ENCODE measurements around the gene IFITM10. TPM values are rescaled to one million over a fixed set of nuclear protein-coding genes. Genes with fewer than 3 reads are reported as not detected.

The IFITM10 gene
- total RNA-seq, 4 donors from 2014 or later, result 2.5 to 13.7 (median 6.3) TPM

DNA sequence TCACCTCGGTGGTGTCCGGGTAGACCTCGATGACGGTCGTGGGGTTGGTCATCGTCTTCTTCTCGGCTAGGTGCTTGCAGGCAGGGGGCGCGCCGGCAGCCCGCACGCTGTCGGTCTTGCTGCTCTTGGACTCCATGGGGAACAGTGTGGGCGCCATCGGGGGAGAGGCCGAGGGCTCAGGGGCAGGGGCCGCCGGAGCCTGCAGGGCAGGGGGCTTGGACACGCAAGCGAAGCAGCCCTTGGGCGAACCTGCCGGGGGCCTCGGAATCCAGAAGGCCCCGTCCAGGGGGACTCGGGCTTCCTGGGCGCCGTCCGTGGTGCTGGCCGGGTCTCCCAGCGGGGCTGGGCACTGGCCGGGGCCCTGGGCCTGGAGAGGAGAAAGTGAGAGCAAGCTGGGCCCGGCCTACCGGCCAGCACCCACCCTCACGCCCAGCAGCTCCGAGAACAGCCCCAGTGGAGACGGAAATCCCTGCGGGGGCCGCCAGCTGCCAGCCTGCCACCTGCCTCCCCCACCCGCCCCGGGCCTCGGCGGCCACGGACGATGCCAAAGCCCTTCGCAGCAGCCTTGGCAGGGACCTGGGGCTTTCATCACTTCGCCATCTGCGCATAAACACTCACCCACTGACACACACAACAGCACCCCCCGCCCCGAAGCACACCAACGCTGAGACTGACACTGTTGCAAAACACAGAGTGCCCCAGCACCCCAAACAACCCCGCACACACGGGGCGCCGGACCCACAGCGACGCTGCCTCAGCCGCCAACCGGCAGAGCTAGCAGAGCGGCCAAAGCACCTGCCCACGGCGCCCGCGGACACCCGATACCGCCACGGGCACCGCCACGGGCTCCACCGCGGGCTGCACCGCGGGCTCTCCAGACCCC, 2.4 kb downstream of the IFITM10 start:
- TF ChIP-seq, protein P1, sequence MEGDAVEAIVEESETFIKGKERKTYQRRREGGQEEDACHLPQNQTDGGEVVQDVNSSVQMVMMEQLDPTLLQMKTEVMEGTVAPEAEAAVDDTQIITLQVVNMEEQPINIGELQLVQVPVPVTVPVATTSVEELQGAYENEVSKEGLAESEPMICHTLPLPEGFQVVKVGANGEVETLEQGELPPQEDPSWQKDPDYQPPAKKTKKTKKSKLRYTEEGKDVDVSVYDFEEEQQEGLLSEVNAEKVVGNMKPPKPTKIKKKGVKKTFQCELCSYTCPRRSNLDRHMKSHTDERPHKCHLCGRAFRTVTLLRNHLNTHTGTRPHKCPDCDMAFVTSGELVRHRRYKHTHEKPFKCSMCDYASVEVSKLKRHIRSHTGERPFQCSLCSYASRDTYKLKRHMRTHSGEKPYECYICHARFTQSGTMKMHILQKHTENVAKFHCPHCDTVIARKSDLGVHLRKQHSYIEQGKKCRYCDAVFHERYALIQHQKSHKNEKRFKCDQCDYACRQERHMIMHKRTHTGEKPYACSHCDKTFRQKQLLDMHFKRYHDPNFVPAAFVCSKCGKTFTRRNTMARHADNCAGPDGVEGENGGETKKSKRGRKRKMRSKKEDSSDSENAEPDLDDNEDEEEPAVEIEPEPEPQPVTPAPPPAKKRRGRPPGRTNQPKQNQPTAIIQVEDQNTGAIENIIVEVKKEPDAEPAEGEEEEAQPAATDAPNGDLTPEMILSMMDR (IDR thresholded peaks at IDR 0.05), result no peak
- TF ChIP-seq POLR2A (IDR thresholded peaks at IDR 0.05), result no peak
- H3K4me3 ChIP-seq (ENCODE audit: low read depth, poor library complexity, severe bottlenecking), result peak overlapping the region; percentile 26
- intact Hi-C loops (cut with DNase I; ENCODE audit: low total_unique reads), result no loop called here
- 39 to 69% methylated on average over 22 to 52 of the region's 72 CpGs for WGBS, 2 donors
- DNase-seq (ENCODE audit: low spot score in 2 of 2), result peak in 1 of 2 donors; percentile 86

DNA sequence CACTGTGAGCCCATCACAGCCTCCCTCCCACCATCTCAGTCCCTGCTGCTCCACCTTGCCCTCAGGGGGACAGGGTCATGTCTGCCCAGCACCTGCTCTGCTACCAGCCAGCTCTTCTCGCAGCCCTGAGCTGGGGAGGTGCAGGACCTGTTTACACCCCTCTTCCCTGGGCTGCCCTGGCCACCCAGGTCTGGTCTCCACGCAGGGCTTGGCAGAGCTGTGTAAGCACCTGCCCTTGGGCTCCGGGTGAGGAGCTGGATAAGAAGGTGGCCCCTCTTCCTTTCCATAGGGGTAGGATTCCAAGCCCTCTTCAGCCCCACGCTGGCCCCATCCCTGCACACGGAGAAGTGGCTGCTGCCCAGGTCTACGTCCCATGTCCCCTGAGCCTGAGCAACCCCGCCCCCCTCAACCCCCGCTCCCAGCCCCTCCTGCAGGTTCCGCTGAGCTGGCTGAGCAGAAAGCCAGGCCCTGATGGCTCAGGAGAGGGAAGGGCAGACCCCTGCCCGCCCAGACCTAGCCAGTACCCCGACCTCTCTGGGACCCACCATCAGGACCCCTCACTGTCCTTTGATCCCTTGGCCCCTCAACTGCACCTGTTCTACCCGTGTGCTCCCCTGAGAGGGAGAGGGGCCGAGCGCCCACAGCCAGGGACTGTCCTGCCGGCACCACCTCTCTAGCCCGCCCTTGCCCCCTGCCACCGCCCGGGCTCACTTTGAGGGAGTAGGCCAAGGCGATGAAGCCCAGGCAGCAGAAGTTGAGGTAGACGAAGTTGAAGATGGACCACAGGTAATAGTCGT, 3.2 kb downstream of the IFITM10 start:
- no peak for TF ChIP-seq POLR2A (IDR thresholded peaks at IDR 0.05)
- TF ChIP-seq, protein P1 (IDR thresholded peaks at IDR 0.05), result no peak
- intact Hi-C loops (cut with DNase I; ENCODE audit: low total_unique reads), result no loop called here
- WGBS, 2 donors, result 74 to 85% methylated on average over 15 to 20 of the region's 21 CpGs
- no peak overlapping the region for H3K4me3 ChIP-seq (ENCODE audit: low read depth, poor library complexity, severe bottlenecking)
- peak in 1 of 2 donors; percentile 84 for DNase-seq (ENCODE audit: low spot score in 2 of 2)

DNA sequence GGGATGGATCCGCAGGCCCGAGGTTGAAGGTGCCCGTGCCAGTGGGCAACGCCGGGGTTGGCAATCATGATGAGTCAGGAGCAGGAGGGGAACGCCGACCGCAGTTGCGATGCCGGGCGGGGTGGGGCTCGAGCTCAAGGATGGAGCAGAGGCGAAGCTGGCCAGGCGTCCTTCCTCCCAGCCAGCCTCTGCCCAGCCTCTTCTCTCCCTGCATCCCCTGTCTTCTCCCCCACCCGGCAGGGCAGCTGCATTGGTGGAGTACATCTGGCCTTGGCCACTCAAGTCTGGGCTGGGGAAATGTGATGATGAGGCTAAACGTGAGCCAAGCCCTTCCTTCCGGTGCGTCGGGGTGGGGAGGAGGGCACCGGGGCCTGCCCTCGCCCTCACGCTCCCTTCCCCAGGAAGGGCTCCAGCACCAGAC, 3.9 kb downstream of the IFITM10 start:
- TF ChIP-seq POLR2A (IDR thresholded peaks at IDR 0.05), result no peak
- TF ChIP-seq, protein P1 (IDR thresholded peaks at IDR 0.05), result no peak
- WGBS, 2 donors, result 64 to 74% methylated on average over 22 of the region's 22 CpGs
- DNase-seq (ENCODE audit: low spot score in 2 of 2), result peak in 1 of 2 donors; percentile 88
- H3K4me3 ChIP-seq (ENCODE audit: low read depth, poor library complexity, severe bottlenecking), result no peak overlapping the region
- intact Hi-C loops (cut with DNase I; ENCODE audit: low total_unique reads), result no loop called here

DNA sequence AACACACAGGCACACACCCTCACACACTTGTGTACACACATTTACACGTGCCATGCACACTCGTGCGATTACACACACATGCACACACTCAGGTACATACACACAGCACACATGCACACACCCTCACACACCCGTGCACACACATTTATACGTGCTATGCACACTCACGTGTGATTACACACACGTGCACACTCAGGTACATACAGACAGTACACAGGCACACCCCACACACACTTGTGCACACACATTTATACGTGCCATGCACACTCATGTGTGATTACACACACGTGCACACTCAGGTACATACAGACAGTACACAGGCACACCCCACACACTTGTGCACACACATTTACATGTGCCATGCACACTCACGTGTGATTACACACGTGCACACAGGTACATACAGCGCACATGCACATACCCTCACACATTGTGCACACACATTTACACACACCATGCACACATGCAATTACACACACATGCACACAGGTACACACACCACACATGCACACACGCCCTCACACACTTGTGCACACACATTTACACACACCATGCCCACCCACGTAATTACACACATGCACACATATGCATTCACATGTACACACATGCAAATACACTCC, 4.6 kb downstream of the IFITM10 start:
- WGBS, 2 donors, result 84 to 89% methylated on average over 14 of the region's 14 CpGs
- no peak for DNase-seq (ENCODE audit: low spot score in 2 of 2)
- intact Hi-C loops (cut with DNase I; ENCODE audit: low total_unique reads), result no loop called here
- no peak for TF ChIP-seq POLR2A (IDR thresholded peaks at IDR 0.05)
- TF ChIP-seq, protein P1 (IDR thresholded peaks at IDR 0.05), result peak in 1 of 3 donors; percentile 20
- H3K4me3 ChIP-seq (ENCODE audit: low read depth, poor library complexity, severe bottlenecking), result no peak overlapping the region

DNA sequence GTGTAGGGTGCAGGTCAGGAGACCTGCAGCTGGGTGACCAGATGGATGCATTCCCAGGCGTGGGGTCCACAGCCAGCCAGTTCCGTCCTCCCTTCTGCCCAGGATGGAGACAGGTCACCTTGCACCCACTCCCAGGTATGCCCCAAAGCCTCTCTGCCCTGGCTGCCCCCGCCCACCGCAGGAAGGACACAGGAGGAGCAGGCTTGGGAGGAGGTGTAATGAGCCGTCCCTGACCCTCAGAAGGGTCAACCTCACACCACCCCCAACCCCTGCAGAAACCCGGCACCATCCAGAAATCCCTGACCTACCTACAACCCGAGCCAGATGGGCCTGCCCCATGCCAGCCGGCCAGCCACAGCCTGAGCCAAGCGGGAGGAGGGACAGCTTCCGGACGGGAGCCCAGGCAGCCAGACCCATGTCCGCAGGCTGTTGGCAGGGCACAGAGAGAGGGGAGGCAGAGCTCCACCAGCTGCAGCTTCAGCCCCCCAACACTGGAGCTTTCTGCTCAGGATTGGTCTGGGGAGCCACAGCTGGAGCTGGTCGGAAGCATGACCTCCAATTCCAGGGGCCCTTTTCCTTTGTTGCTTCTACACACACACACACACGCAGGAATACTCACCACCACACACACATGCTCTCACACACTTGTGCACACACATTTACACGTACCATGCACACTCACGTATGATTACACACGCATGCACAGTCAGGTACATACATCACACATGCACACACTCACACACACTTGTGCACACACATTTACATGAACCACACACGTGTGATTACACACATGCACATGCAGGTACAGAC, 5.3 kb downstream of the IFITM10 start:
- WGBS, 2 donors, result 64 to 80% methylated on average over 18 of the region's 18 CpGs
- no peak for TF ChIP-seq POLR2A (IDR thresholded peaks at IDR 0.05)
- TF ChIP-seq, protein P1 (IDR thresholded peaks at IDR 0.05), result no peak
- intact Hi-C loops (cut with DNase I; ENCODE audit: low total_unique reads), result no loop called here
- peak in 1 of 2 donors; percentile 85 for DNase-seq (ENCODE audit: low spot score in 2 of 2)
- H3K4me3 ChIP-seq (ENCODE audit: low read depth, poor library complexity, severe bottlenecking), result no peak overlapping the region
